SK-N-SH treated with all-trans-retinoic acid at 6 μM for 48 hours (cell line): Measurements from ENCODE around the gene CGB8.

Experiments used
- ATAC-seq: fragments of 200-7000 bp; cut with Tn5 transposase; 3 replicates; pipeline ENCODE4 v1.9.1; 2020; ENCODE audit warnings: mild to moderate bottlenecking, moderate library complexity
- ARNTL ChIP-seq: fragments of 450-650 bp; formaldehyde crosslinking; IDR thresholded peaks from 2 replicates; pipeline ENCODE4 v1.5.0; 2020; ENCODE audit warnings: low read depth, mild to moderate bottlenecking, moderate library complexity, borderline replicate concordance
- BACH2 ChIP-seq: fragments of 250-450 bp; sonication (Bioruptor Pico); IDR thresholded peaks from 2 replicates; pipeline ENCODE4 v1.9.0; 2021; ENCODE audit warnings: mild to moderate bottlenecking, borderline replicate concordance
- ESRRG ChIP-seq: fragments of 250-450 bp; sonication (Bioruptor Pico); IDR thresholded peaks from 2 replicates; pipeline ENCODE4 v1.6.1; 2021; ENCODE audit warnings: mild to moderate bottlenecking
- GLIS3 ChIP-seq: fragments of 250-450 bp; sonication (Bioruptor Pico); IDR thresholded peaks from 2 replicates; pipeline ENCODE4 v1.5.0; 2020; ENCODE audit warnings: mild to moderate bottlenecking, moderate library complexity
- ISL1 ChIP-seq: fragments of 250-450 bp; sonication (Bioruptor Pico); IDR thresholded peaks from 2 replicates; pipeline ENCODE4 v2.1.2; 2022; ENCODE audit warnings: mild to moderate bottlenecking, moderate library complexity
- OSR1 ChIP-seq: fragments of 250-450 bp; sonication (Bioruptor Pico); IDR thresholded peaks from 2 replicates; pipeline ENCODE4 v1.8.0; 2022; ENCODE audit warnings: moderate library complexity, mild to moderate bottlenecking, inconsistent platforms
- PPARA ChIP-seq: fragments of 250-450 bp; sonication (Bioruptor Pico); IDR thresholded peaks from 2 replicates; pipeline ENCODE4 v1.5.0; 2020; ENCODE audit warnings: mild to moderate bottlenecking, borderline replicate concordance
- RARB ChIP-seq: fragments of 250-450 bp; sonication (Bioruptor Pico); IDR thresholded peaks from 2 replicates; pipeline ENCODE4 v1.8.0; 2021; ENCODE audit warnings: mild to moderate bottlenecking, moderate library complexity
- TCF4 ChIP-seq: fragments of 250-450 bp; sonication (Bioruptor Pico); IDR thresholded peaks from 2 replicates; pipeline ENCODE4 v1.8.0; 2021; ENCODE audit warnings: mild to moderate bottlenecking, moderate library complexity, borderline replicate concordance
- TOX ChIP-seq: fragments of 250-450 bp; sonication (Bioruptor Pico); IDR thresholded peaks from 2 replicates; pipeline ENCODE4 v1.8.0; 2021; ENCODE audit warnings: mild to moderate bottlenecking, moderate library complexity, borderline replicate concordance
- ZC3H10 ChIP-seq: fragments of 250-450 bp; sonication (Bioruptor Pico); IDR thresholded peaks from 2 replicates; pipeline ENCODE4 v1.5.1; 2021; ENCODE audit warnings: mild to moderate bottlenecking, moderate library complexity
- ZFP3 ChIP-seq: fragments of 250-450 bp; sonication (Bioruptor Pico); IDR thresholded peaks from 2 replicates; pipeline ENCODE4 v1.5.0; 2020; ENCODE audit warnings: mild to moderate bottlenecking, moderate library complexity
- ZNF70 ChIP-seq: fragments of 450-650 bp; formaldehyde crosslinking; IDR thresholded peaks from 2 replicates; pipeline ENCODE4 v1.5.0; 2020; ENCODE audit warnings: mild to moderate bottlenecking, moderate library complexity
- ZNF8 ChIP-seq: fragments of 450-650 bp; formaldehyde crosslinking; IDR thresholded peaks from 2 replicates; pipeline ENCODE4 v1.5.0; 2020; ENCODE audit warnings: mild to moderate bottlenecking, moderate library complexity
- TF ChIP-seq, protein P1 (sequence below): fragments of 250-450 bp; sonication (Bioruptor Pico); IDR thresholded peaks from 2 replicates; pipeline ENCODE4 v1.5.0; 2020; ENCODE audit warnings: mild to moderate bottlenecking, moderate library complexity
- TF ChIP-seq, protein P2 (sequence below): fragments of 250-450 bp; sonication (Bioruptor Pico); IDR thresholded peaks from 2 replicates; pipeline ENCODE4 v1.5.1; 2020; ENCODE audit warnings: low read depth, mild to moderate bottlenecking, moderate library complexity
- TF ChIP-seq, protein P3 (sequence below): fragments of 250-450 bp; sonication (Bioruptor Pico); IDR thresholded peaks from 2 replicates; pipeline ENCODE4 v1.5.1; 2021; ENCODE audit warnings: mild to moderate bottlenecking, moderate library complexity
- TF ChIP-seq, protein P4 (sequence below): fragments of 250-450 bp; sonication (Bioruptor Pico); IDR thresholded peaks from 2 replicates; pipeline ENCODE4 v1.8.0; 2020; ENCODE audit warnings: mild to moderate bottlenecking, moderate library complexity, borderline replicate concordance
- TF ChIP-seq, protein P5 (sequence below): fragments of 250-450 bp; sonication (Bioruptor Pico); IDR thresholded peaks from 2 replicates; pipeline ENCODE4 v1.8.0; 2021; ENCODE audit warnings: low read depth, mild to moderate bottlenecking, moderate library complexity, borderline replicate concordance

The CGB8 gene

DNA sequence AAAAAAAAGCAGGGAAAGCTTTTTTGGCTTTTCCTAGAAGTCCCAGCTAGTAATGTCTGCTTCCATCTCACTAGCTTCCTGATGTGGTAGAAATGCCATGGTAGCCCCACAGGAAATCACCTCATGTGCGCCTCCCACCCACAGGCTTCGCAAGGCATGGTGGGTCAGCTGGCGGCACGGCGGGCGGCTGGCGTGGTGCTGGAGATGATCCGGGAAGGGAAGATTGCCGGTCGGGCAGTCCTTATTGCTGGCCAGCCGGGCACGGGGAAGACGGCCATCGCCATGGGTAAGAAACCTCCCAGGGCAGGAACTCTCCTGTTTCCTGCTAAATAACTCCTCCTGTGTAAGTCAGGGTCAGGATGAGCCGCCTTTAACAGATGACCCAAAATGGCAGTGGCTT lies 44.8 kb downstream of the CGB8 start (continued):
- TF ChIP-seq, protein P1, sequence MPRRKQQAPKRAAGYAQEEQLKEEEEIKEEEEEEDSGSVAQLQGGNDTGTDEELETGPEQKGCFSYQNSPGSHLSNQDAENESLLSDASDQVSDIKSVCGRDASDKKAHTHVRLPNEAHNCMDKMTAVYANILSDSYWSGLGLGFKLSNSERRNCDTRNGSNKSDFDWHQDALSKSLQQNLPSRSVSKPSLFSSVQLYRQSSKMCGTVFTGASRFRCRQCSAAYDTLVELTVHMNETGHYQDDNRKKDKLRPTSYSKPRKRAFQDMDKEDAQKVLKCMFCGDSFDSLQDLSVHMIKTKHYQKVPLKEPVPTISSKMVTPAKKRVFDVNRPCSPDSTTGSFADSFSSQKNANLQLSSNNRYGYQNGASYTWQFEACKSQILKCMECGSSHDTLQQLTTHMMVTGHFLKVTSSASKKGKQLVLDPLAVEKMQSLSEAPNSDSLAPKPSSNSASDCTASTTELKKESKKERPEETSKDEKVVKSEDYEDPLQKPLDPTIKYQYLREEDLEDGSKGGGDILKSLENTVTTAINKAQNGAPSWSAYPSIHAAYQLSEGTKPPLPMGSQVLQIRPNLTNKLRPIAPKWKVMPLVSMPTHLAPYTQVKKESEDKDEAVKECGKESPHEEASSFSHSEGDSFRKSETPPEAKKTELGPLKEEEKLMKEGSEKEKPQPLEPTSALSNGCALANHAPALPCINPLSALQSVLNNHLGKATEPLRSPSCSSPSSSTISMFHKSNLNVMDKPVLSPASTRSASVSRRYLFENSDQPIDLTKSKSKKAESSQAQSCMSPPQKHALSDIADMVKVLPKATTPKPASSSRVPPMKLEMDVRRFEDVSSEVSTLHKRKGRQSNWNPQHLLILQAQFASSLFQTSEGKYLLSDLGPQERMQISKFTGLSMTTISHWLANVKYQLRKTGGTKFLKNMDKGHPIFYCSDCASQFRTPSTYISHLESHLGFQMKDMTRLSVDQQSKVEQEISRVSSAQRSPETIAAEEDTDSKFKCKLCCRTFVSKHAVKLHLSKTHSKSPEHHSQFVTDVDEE (CRISPR knock-in tag): no peak
- TF ChIP-seq ESRRG (CRISPR knock-in tag) (no peak), TCF4 (CRISPR knock-in tag) (no peak), ZNF70 (CRISPR knock-in tag) (no peak)

DNA sequence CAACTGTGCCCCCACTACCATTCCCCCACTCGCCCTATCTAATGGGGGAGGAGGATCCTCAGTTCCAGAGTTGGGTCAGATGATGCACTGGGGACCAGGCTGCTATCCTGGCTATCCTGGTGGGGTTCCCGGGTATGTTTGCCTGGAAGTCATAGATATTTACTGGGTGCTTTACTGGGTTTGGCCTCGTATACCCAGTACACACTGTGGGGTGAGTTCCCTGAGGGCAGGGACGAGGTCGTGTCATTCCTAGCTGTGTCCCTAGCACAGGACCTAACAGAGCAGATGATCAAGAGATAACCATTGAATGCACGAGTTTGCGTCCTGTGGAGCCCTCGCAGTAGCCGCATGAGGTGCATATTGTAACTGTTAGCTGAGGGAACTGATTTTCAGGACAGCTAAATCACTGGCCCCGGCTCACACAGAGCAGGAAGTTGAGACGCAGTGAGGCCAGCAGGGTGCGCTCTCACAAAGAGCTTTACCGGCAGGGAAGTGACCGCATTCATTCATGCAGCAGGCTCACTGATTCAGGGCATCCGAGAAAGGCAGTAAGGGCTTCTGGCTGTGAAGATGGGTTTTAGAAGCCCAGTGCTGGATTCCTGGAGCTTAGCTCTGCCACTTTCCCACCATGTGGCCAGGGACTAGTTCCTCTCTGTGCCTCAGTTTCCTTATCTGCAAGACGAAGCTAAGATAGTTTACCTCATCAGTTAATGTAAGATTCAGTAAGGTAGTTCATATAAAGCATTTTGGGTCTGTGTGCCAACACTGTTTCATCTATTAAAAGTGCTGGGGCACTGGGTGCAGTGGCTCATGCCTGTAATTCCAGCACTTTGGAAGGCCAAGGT lies 49.2 kb downstream of the CGB8 start:
- peak; percentile 89 for ATAC-seq
- TF ChIP-seq BACH2 (CRISPR knock-in tag) (no peak), RARB (CRISPR knock-in tag) (no peak), PPARA (CRISPR knock-in tag) (no peak)
- TF ChIP-seq, protein P2, sequence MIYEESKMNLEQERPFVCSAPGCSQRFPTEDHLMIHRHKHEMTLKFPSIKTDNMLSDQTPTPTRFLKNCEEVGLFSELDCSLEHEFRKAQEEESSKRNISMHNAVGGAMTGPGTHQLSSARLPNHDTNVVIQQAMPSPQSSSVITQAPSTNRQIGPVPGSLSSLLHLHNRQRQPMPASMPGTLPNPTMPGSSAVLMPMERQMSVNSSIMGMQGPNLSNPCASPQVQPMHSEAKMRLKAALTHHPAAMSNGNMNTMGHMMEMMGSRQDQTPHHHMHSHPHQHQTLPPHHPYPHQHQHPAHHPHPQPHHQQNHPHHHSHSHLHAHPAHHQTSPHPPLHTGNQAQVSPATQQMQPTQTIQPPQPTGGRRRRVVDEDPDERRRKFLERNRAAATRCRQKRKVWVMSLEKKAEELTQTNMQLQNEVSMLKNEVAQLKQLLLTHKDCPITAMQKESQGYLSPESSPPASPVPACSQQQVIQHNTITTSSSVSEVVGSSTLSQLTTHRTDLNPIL (CRISPR knock-in tag): no peak
- TF ChIP-seq, all 23 proteins: peak for 0

DNA sequence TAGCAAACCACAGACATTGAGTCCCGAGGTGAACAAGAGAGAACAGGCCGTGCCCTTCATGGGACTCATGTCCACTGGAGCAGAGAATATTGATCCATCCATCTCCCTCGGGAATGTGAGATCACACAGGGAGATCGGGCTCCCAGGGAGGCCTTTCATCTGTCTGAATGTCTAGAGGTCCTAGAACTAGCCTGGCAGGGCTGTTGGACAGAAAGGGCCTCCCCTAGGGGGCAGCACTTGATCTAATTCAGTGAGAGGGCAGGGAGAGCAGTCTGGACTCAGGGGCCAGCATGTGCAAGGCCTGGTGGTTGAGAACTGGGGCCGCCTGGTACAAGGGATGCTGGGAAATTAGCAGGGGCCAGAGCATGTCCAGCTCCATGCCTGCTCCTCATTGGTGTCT lies 50.9 kb downstream of the CGB8 start:
- 0 out of 3 replicates have a peak, but pooled peaks have one; percentile 7 for ATAC-seq
- no peak for TF ChIP-seq BACH2 (CRISPR knock-in tag)
- no peak for TF ChIP-seq TCF4 (CRISPR knock-in tag)
- TF ChIP-seq TOX (CRISPR knock-in tag): no peak
- TF ChIP-seq OSR1 (CRISPR knock-in tag): no peak
- TF ChIP-seq, protein P3, sequence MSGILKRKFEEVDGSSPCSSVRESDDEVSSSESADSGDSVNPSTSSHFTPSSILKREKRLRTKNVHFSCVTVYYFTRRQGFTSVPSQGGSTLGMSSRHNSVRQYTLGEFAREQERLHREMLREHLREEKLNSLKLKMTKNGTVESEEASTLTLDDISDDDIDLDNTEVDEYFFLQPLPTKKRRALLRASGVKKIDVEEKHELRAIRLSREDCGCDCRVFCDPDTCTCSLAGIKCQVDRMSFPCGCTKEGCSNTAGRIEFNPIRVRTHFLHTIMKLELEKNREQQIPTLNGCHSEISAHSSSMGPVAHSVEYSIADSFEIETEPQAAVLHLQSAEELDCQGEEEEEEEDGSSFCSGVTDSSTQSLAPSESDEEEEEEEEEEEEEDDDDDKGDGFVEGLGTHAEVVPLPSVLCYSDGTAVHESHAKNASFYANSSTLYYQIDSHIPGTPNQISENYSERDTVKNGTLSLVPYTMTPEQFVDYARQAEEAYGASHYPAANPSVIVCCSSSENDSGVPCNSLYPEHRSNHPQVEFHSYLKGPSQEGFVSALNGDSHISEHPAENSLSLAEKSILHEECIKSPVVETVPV (CRISPR knock-in tag): no peak
- TF ChIP-seq, protein P4, sequence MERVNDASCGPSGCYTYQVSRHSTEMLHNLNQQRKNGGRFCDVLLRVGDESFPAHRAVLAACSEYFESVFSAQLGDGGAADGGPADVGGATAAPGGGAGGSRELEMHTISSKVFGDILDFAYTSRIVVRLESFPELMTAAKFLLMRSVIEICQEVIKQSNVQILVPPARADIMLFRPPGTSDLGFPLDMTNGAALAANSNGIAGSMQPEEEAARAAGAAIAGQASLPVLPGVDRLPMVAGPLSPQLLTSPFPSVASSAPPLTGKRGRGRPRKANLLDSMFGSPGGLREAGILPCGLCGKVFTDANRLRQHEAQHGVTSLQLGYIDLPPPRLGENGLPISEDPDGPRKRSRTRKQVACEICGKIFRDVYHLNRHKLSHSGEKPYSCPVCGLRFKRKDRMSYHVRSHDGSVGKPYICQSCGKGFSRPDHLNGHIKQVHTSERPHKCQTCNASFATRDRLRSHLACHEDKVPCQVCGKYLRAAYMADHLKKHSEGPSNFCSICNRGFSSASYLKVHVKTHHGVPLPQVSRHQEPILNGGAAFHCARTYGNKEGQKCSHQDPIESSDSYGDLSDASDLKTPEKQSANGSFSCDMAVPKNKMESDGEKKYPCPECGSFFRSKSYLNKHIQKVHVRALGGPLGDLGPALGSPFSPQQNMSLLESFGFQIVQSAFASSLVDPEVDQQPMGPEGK (CRISPR knock-in tag): no peak
- TF ChIP-seq ISL1 (CRISPR knock-in tag): no peak
- TF ChIP-seq GLIS3 (CRISPR knock-in tag): no peak
- no peak for TF ChIP-seq ARNTL (CRISPR knock-in tag)
- no peak for TF ChIP-seq RARB (CRISPR knock-in tag)
- TF ChIP-seq PPARA (CRISPR knock-in tag): no peak
- no peak for TF ChIP-seq ZNF70 (CRISPR knock-in tag)
- TF ChIP-seq ZFP3: no peak
- no peak for TF ChIP-seq ZC3H10
- TF ChIP-seq, protein P5, sequence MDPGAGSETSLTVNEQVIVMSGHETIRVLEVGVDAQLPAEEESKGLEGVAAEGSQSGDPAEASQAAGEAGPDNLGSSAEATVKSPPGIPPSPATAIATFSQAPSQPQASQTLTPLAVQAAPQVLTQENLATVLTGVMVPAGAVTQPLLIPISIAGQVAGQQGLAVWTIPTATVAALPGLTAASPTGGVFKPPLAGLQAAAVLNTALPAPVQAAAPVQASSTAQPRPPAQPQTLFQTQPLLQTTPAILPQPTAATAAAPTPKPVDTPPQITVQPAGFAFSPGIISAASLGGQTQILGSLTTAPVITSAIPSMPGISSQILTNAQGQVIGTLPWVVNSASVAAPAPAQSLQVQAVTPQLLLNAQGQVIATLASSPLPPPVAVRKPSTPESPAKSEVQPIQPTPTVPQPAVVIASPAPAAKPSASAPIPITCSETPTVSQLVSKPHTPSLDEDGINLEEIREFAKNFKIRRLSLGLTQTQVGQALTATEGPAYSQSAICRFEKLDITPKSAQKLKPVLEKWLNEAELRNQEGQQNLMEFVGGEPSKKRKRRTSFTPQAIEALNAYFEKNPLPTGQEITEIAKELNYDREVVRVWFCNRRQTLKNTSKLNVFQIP: no peak
- no peak for TF ChIP-seq ZNF8 (CRISPR knock-in tag)
